ENCODE data around the gene SPECC1.
"Not testable (repeated sequence)": the region's sequence is repeated elsewhere in the genome, so short reads cannot be mapped to it uniquely, and the experiment has no call there.

Gene SPECC1

DNA sequence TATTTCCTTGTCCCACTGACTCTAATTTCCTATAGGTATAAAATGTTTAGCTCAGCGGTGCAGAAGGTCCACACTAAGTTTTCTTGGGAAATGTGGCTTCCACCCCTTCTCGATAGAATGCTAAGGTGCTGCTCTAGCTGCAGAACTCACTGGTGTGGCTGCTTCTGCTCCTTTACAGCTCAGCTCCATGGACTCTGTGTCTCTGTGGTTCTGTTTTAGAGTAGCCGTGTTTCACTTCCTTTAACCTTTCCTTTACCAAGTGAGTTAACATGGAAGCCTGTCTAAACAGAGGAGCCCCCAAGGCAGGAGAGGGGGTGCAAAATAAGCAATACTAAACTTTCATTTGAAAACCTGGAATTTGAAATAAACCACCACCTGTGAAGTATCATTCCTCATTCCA is 65.3 kb downstream of the SPECC1 start:
- Histone ChIP-seq H3K27me3 (replicated peaks; ENCODE audit: control insufficient read depth, insufficient read depth, low read length) (no peaks in the 10 kb centered on the region), H3K4me3 (replicated peaks; ENCODE audit: low read depth, low read length) (no peak overlapping the region), H3K36me3 (ENCODE audit: control insufficient read depth, insufficient read depth, low read length) (no peaks in the 10 kb centered on the region)
- no peak for DNase-seq (ENCODE audit: extremely low read depth, insufficient read length)
- TF ChIP-seq, protein P1, sequence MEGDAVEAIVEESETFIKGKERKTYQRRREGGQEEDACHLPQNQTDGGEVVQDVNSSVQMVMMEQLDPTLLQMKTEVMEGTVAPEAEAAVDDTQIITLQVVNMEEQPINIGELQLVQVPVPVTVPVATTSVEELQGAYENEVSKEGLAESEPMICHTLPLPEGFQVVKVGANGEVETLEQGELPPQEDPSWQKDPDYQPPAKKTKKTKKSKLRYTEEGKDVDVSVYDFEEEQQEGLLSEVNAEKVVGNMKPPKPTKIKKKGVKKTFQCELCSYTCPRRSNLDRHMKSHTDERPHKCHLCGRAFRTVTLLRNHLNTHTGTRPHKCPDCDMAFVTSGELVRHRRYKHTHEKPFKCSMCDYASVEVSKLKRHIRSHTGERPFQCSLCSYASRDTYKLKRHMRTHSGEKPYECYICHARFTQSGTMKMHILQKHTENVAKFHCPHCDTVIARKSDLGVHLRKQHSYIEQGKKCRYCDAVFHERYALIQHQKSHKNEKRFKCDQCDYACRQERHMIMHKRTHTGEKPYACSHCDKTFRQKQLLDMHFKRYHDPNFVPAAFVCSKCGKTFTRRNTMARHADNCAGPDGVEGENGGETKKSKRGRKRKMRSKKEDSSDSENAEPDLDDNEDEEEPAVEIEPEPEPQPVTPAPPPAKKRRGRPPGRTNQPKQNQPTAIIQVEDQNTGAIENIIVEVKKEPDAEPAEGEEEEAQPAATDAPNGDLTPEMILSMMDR (IDR thresholded peaks at IDR 0.05; ENCODE audit: insufficient read depth, low read length, poor library complexity, severe bottlenecking): no peak

DNA sequence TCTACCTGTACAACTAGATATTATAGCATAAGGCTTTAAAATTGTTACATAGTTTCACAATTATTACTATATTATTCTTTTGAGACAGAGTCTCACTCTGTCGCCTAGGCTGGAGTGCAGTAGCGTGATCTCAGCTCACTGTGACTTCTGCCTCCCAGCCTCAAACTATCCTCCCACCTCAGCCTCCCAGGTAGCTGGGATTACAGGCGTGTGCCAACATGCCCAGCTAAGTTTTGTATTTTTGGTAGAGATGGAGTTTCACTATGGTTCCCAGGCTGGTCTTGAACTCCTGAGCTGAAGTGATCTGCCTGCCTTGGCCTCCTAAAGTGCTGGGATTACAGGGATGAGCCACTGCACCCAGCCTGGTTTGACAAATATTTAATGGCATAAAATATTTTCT is 67.0 kb downstream of the SPECC1 start:
- H3K4me3 ChIP-seq (replicated peaks; ENCODE audit: low read depth, low read length); H3K27me3 ChIP-seq (replicated peaks; ENCODE audit: control insufficient read depth, insufficient read depth, low read length): not testable (repeated sequence)

DNA sequence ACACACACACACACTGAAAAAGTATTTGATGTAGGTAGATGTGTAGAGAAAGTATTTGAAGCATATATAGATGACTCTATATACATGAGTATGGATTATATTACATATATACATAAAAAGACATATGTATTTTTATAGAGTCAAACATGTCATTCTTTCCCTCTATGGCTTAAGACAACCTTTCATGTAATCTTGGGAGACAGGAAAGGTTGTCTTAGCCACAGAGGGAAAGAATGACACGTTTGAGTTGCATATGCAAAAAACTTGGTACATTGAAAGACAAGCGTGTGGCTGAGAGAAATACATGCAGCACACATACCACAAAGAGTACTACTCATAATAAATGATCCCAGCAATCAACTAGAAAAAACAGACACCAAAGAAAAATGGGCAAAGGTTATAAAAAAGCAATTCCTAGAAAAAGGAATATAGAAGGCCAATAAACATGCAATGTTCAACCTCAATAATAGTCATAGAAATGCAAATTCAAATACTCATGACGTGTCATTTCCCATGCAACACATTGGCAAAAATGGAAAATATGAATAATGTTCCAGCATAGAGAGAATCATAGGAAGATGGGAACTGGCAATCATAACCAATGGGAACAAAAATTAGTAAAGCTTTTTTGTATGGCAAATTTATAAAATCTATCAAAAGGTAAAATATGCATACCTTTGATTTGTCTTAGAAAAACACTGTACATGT is 69.0 kb downstream of the SPECC1 start:
- Histone ChIP-seq H3K4me3 (replicated peaks; ENCODE audit: low read depth, low read length) (no peak overlapping the region), H3K27me3 (replicated peaks; ENCODE audit: control insufficient read depth, insufficient read depth, low read length) (no peaks in the 10 kb centered on the region), H3K36me3 (ENCODE audit: control insufficient read depth, insufficient read depth, low read length) (no peaks in the 10 kb centered on the region)
- DNase-seq (ENCODE audit: extremely low read depth, insufficient read length): no peak
- TF ChIP-seq, protein P1 (IDR thresholded peaks at IDR 0.05; ENCODE audit: insufficient read depth, low read length, poor library complexity, severe bottlenecking): no peak

More for the DNA sequence above, 67.0 kb downstream of the SPECC1 start:
- H3K36me3 ChIP-seq (ENCODE audit: control insufficient read depth, insufficient read depth, low read length); DNase-seq (ENCODE audit: extremely low read depth, insufficient read length): not testable (repeated sequence)

DNA sequence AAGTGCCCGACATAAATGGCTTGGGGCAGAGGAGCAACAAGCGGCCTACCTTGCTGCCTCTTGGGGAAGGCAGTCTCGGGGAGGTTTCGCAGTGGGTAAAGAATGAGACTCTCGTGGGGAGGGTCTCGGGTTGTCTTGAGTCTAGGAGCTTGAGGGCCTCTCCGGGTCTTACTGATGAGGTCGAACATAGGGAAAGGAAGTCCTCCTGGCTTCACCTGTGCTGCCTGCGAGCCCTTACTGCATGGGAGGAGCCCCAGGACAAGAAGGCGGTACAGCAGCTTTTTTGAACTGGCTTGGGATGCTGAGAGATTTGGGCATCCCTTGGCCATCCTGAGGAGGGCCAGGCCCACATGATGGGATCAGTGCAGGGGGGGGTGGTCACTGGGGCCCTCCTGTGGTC is 71.4 kb downstream of the SPECC1 start:
- DNase-seq (ENCODE audit: extremely low read depth, insufficient read length): no peak
- H3K4me3 ChIP-seq (replicated peaks; ENCODE audit: low read depth, low read length): no peak overlapping the region
- TF ChIP-seq, protein P1 (IDR thresholded peaks at IDR 0.05; ENCODE audit: insufficient read depth, low read length, poor library complexity, severe bottlenecking): no peak
- H3K36me3 ChIP-seq (ENCODE audit: control insufficient read depth, insufficient read depth, low read length): no peaks in the 10 kb centered on the region
- no peaks in the 10 kb centered on the region for H3K27me3 ChIP-seq (replicated peaks; ENCODE audit: control insufficient read depth, insufficient read depth, low read length)

DNA sequence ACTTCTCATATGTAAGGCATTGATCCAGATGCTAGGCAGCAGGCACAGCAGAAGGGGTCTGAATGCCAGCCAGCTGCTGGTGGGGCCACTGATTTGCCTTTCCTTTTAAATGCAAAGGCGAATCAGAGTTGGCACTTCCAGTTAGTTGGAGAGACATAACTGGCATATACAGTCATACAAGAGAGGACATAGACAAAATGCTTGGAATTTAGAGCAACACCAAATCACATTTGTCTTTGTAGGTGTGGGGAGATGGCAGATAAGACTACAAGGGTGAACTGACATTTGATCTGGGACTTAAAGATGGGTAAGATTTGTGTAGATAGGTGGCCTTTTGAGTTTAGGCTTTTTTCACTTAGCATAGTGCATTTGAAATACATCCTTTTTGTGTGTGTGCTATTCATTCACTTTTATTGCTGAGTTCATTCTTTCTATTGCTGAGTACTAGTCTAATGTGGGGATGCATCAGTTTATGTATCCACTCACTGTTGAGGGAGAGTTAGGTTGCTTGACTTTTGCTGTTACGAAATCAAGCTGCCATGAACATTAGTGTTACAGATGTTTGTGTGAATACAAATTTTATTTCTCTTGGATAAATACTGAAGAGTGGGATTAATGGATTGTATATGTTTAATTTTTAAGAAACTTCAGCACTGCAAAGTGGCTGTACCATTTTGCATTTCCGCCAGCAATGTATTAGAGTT is 74.1 kb downstream of the SPECC1 start:
- H3K4me3 ChIP-seq (replicated peaks; ENCODE audit: low read depth, low read length): no peak overlapping the region
- TF ChIP-seq, protein P1 (IDR thresholded peaks at IDR 0.05; ENCODE audit: insufficient read depth, low read length, poor library complexity, severe bottlenecking): no peak
- no peak for DNase-seq (ENCODE audit: extremely low read depth, insufficient read length)
- no peaks in the 10 kb centered on the region for H3K36me3 ChIP-seq (ENCODE audit: control insufficient read depth, insufficient read depth, low read length)
- no peaks in the 10 kb centered on the region for H3K27me3 ChIP-seq (replicated peaks; ENCODE audit: control insufficient read depth, insufficient read depth, low read length)

DNA sequence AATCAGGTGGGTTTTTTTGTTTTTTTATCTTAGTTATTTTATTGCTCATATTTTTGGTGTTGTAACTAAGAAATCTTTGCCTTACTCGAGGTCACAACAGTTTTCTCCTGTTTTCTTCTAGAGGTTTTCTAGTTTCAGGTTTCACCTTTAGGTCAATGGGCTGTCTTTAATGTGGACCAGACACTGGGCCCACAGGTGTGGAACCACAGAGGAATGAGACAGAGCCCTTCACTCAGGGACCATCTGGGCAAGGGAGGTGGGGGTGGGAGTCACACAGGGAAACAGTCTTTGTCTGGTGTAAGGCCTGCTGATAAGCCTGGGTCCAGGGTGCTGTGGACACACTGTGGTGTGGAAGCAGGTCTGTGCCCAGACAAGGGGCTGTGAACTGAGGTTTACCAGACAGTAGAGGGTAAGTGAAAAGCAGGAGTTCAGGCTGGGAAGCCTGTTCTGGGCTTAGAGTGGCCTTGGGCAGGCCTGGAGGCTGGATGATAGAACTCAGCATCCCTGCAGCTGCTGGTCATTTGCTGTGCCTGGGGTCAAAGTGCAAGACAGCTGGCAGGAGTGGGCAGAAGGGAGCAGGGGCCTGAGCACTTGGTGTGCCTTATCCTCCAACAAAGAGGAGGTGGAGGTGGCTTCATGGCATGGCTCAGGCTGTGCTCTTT is 75.6 kb downstream of the SPECC1 start:
- Histone ChIP-seq H3K27me3 (replicated peaks; ENCODE audit: control insufficient read depth, insufficient read depth, low read length) (no peaks in the 10 kb centered on the region), H3K36me3 (ENCODE audit: control insufficient read depth, insufficient read depth, low read length) (no peaks in the 10 kb centered on the region), H3K4me3 (replicated peaks; ENCODE audit: low read depth, low read length) (no peak overlapping the region)
- TF ChIP-seq, protein P1 (IDR thresholded peaks at IDR 0.05; ENCODE audit: insufficient read depth, low read length, poor library complexity, severe bottlenecking): no peak
- DNase-seq (ENCODE audit: extremely low read depth, insufficient read length): no peak
